OCI-LY1 (cell line): ENCODE results near the gene VARS2.
"Not testable (repeated sequence)": the region's sequence is repeated elsewhere in the genome, so short reads cannot be mapped to it uniquely, and the experiment has no call there.

ENCODE experiments used
- H2AFZ ChIP-seq: fragments of 200-600 bp; sonication (generic), shearing (Covaris generic); 2 replicates; pipeline ENCODE4 v1.6.0; 2014; ENCODE audit warnings: antibody characterized with exemption, mild to moderate bottlenecking, low read length
- H3F3A ChIP-seq: fragments of 200-600 bp; sonication (generic), shearing (Covaris generic); 2 replicates; pipeline ENCODE4 v1.6.0; 2014; ENCODE audit warnings: mild to moderate bottlenecking, antibody characterized with exemption, low read length, moderate library complexity; ENCODE audit not compliant: insufficient read depth
- H3K27ac ChIP-seq: fragments of 200-600 bp; sonication (generic); 2 replicates; pipeline ENCODE4 v1.5.1; 2014; ENCODE audit warnings: low read length, mixed run types, mild to moderate bottlenecking, low read depth; ENCODE audit not compliant: poor library complexity, severe bottlenecking
- H3K27me3 ChIP-seq: fragments of 200-600 bp; sonication (generic); 2 replicates; pipeline ENCODE4 v1.6.0; 2014; ENCODE audit warnings: antibody characterized with exemption, mild to moderate bottlenecking, low read length, moderate library complexity; ENCODE audit not compliant: insufficient read depth
- H3K36me3 ChIP-seq: fragments of 200-600 bp; sonication (generic); 2 replicates; pipeline ENCODE4 v1.6.1; 2014; ENCODE audit warnings: mild to moderate bottlenecking, antibody characterized with exemption, low read length, moderate library complexity, mixed read lengths; ENCODE audit not compliant: insufficient read depth
- H3K4me1 ChIP-seq: fragments of 200-600 bp; sonication (generic); 2 replicates; pipeline ENCODE4 v1.5.1; 2014; ENCODE audit warnings: mild to moderate bottlenecking, low read length, moderate library complexity; ENCODE audit not compliant: insufficient read depth, severe bottlenecking
- H3K4me2 ChIP-seq: fragments of 200-600 bp; sonication (generic), shearing (Covaris generic); 2 replicates; pipeline ENCODE4 v1.6.1; 2014; ENCODE audit warnings: low read length
- H3K4me3 ChIP-seq: fragments of 200-600 bp; sonication (generic); 2 replicates; pipeline ENCODE4 v1.5.1; 2014; ENCODE audit warnings: low read length, low read depth, mild to moderate bottlenecking, mixed read lengths; ENCODE audit not compliant: poor library complexity, severe bottlenecking
- H3K79me2 ChIP-seq: fragments of 200-600 bp; shearing (Covaris generic); 2 replicates; pipeline ENCODE4 v1.6.1; 2016; ENCODE audit warnings: mixed run types, low read length, mixed read lengths; ENCODE audit not compliant: insufficient read depth
- H3K9ac ChIP-seq: fragments of 200-600 bp; sonication (generic), shearing (Covaris generic); 2 replicates; pipeline ENCODE4 v1.6.1; 2014; ENCODE audit warnings: mild to moderate bottlenecking, low read length, mixed read lengths
- H3K9me2 ChIP-seq: fragments of 200-600 bp; sonication (generic), shearing (Covaris generic); 2 replicates; pipeline ENCODE4 v1.6.1; 2014; ENCODE audit warnings: low read depth, mild to moderate bottlenecking, low read length, mixed read lengths
- H3K9me3 ChIP-seq: fragments of 200-600 bp; shearing (Covaris generic); 2 replicates; pipeline ENCODE4 v1.6.1; 2014; ENCODE audit warnings: low read length, mixed read lengths
- H4K20me1 ChIP-seq: fragments of 200-600 bp; sonication (generic), shearing (Covaris generic); 2 replicates; pipeline ENCODE4 v1.6.0; 2016; ENCODE audit warnings: mild to moderate bottlenecking, low read length; ENCODE audit not compliant: insufficient read depth
- EZH2 ChIP-seq: fragments of 200-600 bp; sonication (generic), shearing (Covaris generic); IDR thresholded peaks from 2 replicates; pipeline ENCODE4 v1.8.0; 2017; ENCODE audit warnings: borderline replicate concordance, mixed run types, mild to moderate bottlenecking, antibody characterized with exemption, low read length, moderate library complexity, mixed read lengths
- TF ChIP-seq, protein P1 (sequence below): fragments of 200-600 bp; sonication (generic), shearing (Covaris generic); IDR thresholded peaks from 2 replicates; pipeline ENCODE4 v1.5.1; 2017; ENCODE audit warnings: mild to moderate bottlenecking, antibody characterized with exemption, low read length, moderate library complexity, mixed read lengths

Gene VARS2

DNA sequence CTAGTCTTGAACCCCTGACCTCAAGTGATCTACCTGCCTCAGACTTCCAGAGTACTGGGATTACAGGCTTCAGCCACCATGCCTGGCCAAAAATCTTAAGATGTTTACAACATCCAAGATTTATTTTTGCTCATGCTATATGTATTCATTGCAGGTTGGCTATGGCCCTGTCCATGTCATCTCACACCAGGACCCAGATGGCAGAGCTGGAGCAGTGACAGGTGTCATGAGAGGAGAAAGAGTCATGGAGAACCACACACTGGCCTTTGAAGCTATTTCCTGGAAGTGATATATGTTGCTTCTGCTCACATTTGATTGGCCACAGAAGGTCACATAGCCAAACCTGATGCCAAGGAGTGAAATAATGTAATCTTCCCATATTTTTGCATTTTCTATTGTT is 43.5 kb upstream of the VARS2 start:
- Histone ChIP-seq H3K27ac (no peak overlapping the region), H3K4me1 (no peaks in the 10 kb centered on the region), H3K79me2 (no peaks in the 10 kb centered on the region), H3K9ac (no peak overlapping the region), H4K20me1 (no peaks in the 10 kb centered on the region), H3K36me3 (no peaks in the 10 kb centered on the region; the same call in 1 of the 2 replicates), H3F3A (no peaks in the 10 kb centered on the region), H3K9me2 (no peaks in the 10 kb centered on the region), H3K27me3 (no peaks in the 10 kb centered on the region; the same call in 1 of the 2 replicates), H3K9me3 (peaks cover 9% of the 10 kb centered on the region), H3K4me3 (no peak overlapping the region), H2AFZ (no peak overlapping the region), H3K4me2 (no peak overlapping the region)
- TF ChIP-seq EZH2, result no peak
- TF ChIP-seq, protein P1, sequence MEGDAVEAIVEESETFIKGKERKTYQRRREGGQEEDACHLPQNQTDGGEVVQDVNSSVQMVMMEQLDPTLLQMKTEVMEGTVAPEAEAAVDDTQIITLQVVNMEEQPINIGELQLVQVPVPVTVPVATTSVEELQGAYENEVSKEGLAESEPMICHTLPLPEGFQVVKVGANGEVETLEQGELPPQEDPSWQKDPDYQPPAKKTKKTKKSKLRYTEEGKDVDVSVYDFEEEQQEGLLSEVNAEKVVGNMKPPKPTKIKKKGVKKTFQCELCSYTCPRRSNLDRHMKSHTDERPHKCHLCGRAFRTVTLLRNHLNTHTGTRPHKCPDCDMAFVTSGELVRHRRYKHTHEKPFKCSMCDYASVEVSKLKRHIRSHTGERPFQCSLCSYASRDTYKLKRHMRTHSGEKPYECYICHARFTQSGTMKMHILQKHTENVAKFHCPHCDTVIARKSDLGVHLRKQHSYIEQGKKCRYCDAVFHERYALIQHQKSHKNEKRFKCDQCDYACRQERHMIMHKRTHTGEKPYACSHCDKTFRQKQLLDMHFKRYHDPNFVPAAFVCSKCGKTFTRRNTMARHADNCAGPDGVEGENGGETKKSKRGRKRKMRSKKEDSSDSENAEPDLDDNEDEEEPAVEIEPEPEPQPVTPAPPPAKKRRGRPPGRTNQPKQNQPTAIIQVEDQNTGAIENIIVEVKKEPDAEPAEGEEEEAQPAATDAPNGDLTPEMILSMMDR, result no peak

DNA sequence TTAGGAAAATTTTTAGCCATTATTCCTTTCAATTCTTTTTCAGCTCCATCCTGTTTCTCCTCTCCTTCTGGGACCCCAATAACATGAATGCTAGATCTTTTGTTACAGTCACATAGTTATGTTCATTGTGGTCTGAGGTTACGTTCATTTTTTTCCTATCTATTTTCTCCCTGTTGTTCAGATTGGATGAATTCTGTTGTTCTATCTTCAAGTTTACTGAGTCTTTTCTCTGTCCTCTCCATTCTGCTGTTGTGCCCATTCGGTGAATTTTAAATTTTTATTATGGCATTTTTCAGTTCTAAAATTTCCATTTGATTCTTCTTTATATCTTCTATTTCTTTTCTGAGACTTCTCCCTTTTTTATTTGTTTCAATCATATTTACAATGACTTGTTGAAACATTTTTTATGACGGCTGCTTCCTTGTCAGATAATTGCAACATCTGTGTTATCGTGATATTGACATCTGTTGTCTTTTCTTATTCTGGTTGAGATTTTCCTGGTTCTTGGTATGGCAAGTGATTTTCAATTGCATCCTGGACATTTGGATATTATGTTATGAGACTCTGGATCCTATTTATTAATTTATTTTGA is 42.4 kb upstream of the VARS2 start:
- Histone ChIP-seq H3K9ac (no peak overlapping the region), H2AFZ (no peak overlapping the region), H3K4me2 (no peak overlapping the region), H3K9me3 (peaks cover 9% of the 10 kb centered on the region), H3K4me1 (peaks cover 7% of the 10 kb centered on the region), H3K9me2 (no peaks in the 10 kb centered on the region), H3K79me2 (no peaks in the 10 kb centered on the region), H3K36me3 (no peaks in the 10 kb centered on the region; the same call in 1 of the 2 replicates), H4K20me1 (no peaks in the 10 kb centered on the region), H3K27me3 (no peaks in the 10 kb centered on the region; the same call in 1 of the 2 replicates), H3K4me3 (no peak overlapping the region), H3F3A (no peaks in the 10 kb centered on the region), H3K27ac (no peak overlapping the region)
- no peak for TF ChIP-seq EZH2
- TF ChIP-seq, protein P1, result no peak

DNA sequence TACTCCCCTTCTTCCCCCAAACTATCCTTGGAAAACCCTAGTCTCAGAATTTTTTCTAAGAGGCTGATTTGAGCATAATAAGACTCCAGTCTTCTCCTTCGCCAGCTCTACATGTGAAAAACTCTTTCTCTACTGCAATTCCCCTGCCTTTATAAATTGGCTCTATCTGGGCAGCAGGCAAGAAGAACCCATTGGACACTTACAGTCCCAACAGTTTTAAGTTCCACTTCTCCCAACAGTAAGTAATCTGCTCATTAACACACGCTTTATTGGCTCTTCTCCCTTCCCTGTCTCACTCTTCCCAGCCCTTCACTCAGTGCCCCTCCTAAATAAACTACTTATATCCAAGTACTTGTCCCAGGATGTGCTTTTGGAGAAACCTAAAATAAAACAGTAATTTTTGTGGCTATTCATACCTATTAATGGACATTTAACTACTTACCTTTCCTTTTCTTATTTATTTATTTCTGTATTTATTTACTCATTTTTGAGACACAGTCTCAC is 40.8 kb upstream of the VARS2 start:
- TF ChIP-seq, protein P1, result no peak
- no peak for TF ChIP-seq EZH2
- Histone ChIP-seq H3K4me2 (no peak overlapping the region), H3K36me3 (no peaks in the 10 kb centered on the region; the same call in 1 of the 2 replicates), H3K9me3 (peaks cover 9% of the 10 kb centered on the region), H3K27me3 (no peaks in the 10 kb centered on the region; the same call in 1 of the 2 replicates), H3K4me3 (no peak overlapping the region), H3K4me1 (peaks cover 14% of the 10 kb centered on the region), H3F3A (no peaks in the 10 kb centered on the region), H4K20me1 (no peaks in the 10 kb centered on the region), H3K79me2 (no peaks in the 10 kb centered on the region), H3K27ac (no peak overlapping the region), H3K9ac (no peak overlapping the region), H2AFZ (no peak overlapping the region), H3K9me2 (no peaks in the 10 kb centered on the region)

DNA sequence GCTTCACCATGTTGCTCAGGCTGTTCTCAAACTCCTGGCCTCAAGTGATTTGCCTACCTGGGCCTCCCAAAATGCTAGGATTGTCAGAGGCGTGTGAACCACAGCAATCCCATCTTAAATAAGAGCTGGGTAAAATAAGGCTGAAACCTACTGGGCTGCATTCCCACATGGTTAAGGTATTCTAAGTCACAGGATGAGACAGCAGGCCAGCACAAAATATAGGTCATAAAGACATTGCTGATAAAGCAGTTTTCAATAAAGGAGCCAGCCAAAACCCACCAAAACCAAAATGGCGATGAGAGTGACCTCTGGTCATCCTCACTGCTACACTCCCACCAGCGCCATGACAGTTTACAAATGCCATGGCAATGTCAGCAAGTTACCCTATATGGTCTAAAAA is 40.2 kb upstream of the VARS2 start:
- not testable (repeated sequence) for H3K27ac ChIP-seq, H3F3A ChIP-seq, H3K9me3 ChIP-seq, H2AFZ ChIP-seq, H3K36me3 ChIP-seq, H3K27me3 ChIP-seq, H3K4me3 ChIP-seq, H3K9me2 ChIP-seq, H4K20me1 ChIP-seq, H3K4me2 ChIP-seq, H3K79me2 ChIP-seq, H3K9ac ChIP-seq
- H3K4me1 ChIP-seq, result peaks cover 14% of the 10 kb centered on the region
